ENCODE results near the gene IL2RA.
"Not testable (repeated sequence)": the region's sequence is repeated elsewhere in the genome, so short reads cannot be mapped to it uniquely, and the experiment has no call there.

The IL2RA gene

GRCh38 chr10:5965266-5965665 is 96.9 kb downstream of the IL2RA start:
- in situ Hi-C loops (cut with HindIII; ENCODE audit: low sequenced_read_pairs): no loop called here

- in situ Hi-C loops (cut with HindIII; ENCODE audit: low sequenced_read_pairs): no loop called here
Measured at GRCh38 chr10:5964736-5965135, 97.4 kb downstream of the IL2RA start.

- in situ Hi-C loops (cut with HindIII; ENCODE audit: low sequenced_read_pairs): no loop called here
Measured at GRCh38 chr10:5963591-5963990, 98.6 kb downstream of the IL2RA start.

- in situ Hi-C loops (cut with HindIII; ENCODE audit: low sequenced_read_pairs): no loop called here
Measured at GRCh38 chr10:5963071-5963470, 99.1 kb downstream of the IL2RA start.

- in situ Hi-C loops (cut with HindIII; ENCODE audit: low sequenced_read_pairs): not testable (repeated sequence)
Measured at GRCh38 chr10:5962358-5962940, 99.7 kb downstream of the IL2RA start.

- in situ Hi-C loops (cut with HindIII; ENCODE audit: low sequenced_read_pairs): no loop called here
Measured at GRCh38 chr10:5961405-5962100, 100.6 kb downstream of the IL2RA start.

- in situ Hi-C loops (cut with HindIII; ENCODE audit: low sequenced_read_pairs): not testable (repeated sequence)
Measured at GRCh38 chr10:5960973-5961275, 101.2 kb downstream of the IL2RA start.

Measured in endothelial cell of hepatic sinusoid (primary cell).